ENCODE data around the gene RUNX1. TPM values are rescaled to one million over a fixed set of nuclear protein-coding genes. Genes with fewer than 3 reads are reported as not detected.

The RUNX1 gene
- total RNA-seq, 1 experiment from 2014 or later = 0.52 TPM

GRCh38 chr21:34782506-34783360 is 266.4 kb downstream of the RUNX1 start:
- ChIA-PET CTCF (no interaction called here), POLR2A (ENCODE audit: low non-redundant PET) (no interaction called here)
- Histone ChIP-seq H3K9me3 (ENCODE audit: low read depth, low read length, poor library complexity, severe bottlenecking) (no peaks in the 10 kb centered on the region), H3K36me3 (ENCODE audit: insufficient read depth, low read length, poor library complexity, severe bottlenecking) (no peaks in the 10 kb centered on the region), H3K4me3 (ENCODE audit: low read depth, low read length, poor library complexity, severe bottlenecking) (no peak overlapping the region), H3K27ac (ENCODE audit: low read depth, low read length, poor library complexity, severe bottlenecking) (no peak overlapping the region), H3K27me3 (replicated peaks; ENCODE audit: insufficient read depth, low read depth, low read length, poor library complexity) (no peaks in the 10 kb centered on the region), H3K4me1 (ENCODE audit: insufficient read depth, low read length, poor library complexity, severe bottlenecking) (no peaks in the 10 kb centered on the region)
- intact Hi-C loops (cut with micrococcal nuclease; ENCODE audit: unreplicated experiment) = no loop called here
- TF ChIP-seq EZH2 (IDR thresholded peaks at IDR 0.05; ENCODE audit: borderline replicate concordance, low read depth, low read length, poor library complexity, severe bottlenecking) (no peak), CTCF (conservative IDR thresholded peaks at IDR 0.05; ENCODE audit: low read depth, low read length) (no peak)
- no TSS peak for BruUV-seq (replicated peaks)
- no peak for DNase-seq (ENCODE audit: low spot score)

DNA sequence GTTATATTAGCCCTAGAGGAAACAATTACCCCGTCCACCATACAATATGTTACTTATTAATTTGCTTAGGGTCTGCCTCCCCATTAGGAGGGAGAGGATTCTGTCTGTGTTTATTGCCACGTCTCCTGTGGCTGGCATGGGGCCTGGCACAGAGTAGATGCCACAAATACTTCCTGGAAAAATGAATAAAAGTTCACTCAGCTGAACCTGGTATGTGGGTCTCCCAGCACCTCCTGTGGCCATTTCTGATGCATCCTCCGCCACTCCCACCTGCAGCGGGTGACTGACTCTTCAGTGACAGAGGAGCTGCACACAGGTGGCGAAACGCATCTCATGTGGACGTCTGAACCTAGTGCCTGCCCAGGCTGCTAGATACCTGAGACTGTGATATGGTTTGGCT is 267.6 kb downstream of the RUNX1 start:
- no peak for DNase-seq (ENCODE audit: low spot score)
- BruUV-seq (replicated peaks) = no TSS peak
- no peaks in the 10 kb centered on the region for H3K27me3 ChIP-seq (replicated peaks; ENCODE audit: insufficient read depth, low read depth, low read length, poor library complexity)
- H3K4me1 ChIP-seq (ENCODE audit: insufficient read depth, low read length, poor library complexity, severe bottlenecking) = no peaks in the 10 kb centered on the region
- ChIA-PET POLR2A (ENCODE audit: low non-redundant PET) (no interaction called here), CTCF (no interaction called here)
- no peaks in the 10 kb centered on the region for H3K36me3 ChIP-seq (ENCODE audit: insufficient read depth, low read length, poor library complexity, severe bottlenecking)
- H3K27ac ChIP-seq (ENCODE audit: low read depth, low read length, poor library complexity, severe bottlenecking) = no peak overlapping the region
- intact Hi-C loops (cut with micrococcal nuclease; ENCODE audit: unreplicated experiment) = no loop called here
- no peaks in the 10 kb centered on the region for H3K9me3 ChIP-seq (ENCODE audit: low read depth, low read length, poor library complexity, severe bottlenecking)
- TF ChIP-seq CTCF (conservative IDR thresholded peaks at IDR 0.05; ENCODE audit: low read depth, low read length) = no peak
- TF ChIP-seq EZH2 (IDR thresholded peaks at IDR 0.05; ENCODE audit: borderline replicate concordance, low read depth, low read length, poor library complexity, severe bottlenecking) = no peak
- no peak overlapping the region for H3K4me3 ChIP-seq (ENCODE audit: low read depth, low read length, poor library complexity, severe bottlenecking)

DNA sequence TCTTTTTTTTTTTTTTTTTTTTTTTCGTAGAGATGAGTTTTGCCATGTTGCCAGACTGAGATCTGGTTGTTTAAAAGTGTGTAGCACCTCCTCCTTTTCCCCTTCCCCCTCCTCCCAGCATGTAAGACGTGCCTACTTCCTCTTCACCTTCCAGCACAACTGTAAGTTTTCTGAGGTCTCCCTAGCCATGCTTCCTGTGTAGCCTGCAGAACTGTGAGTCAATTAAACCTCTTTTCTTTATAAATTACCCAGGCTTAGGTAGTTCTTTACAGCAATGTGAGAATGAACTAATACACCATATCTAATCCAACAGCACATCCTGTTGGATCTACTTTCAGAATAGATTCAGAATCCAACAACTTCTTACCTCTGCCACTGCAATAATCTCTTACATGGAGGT is 269.2 kb downstream of the RUNX1 start:
- TF ChIP-seq EZH2 (IDR thresholded peaks at IDR 0.05; ENCODE audit: borderline replicate concordance, low read depth, low read length, poor library complexity, severe bottlenecking) (no peak), CTCF (conservative IDR thresholded peaks at IDR 0.05; ENCODE audit: low read depth, low read length) (no peak)
- Histone ChIP-seq H3K9me3 (ENCODE audit: low read depth, low read length, poor library complexity, severe bottlenecking) (no peaks in the 10 kb centered on the region), H3K36me3 (ENCODE audit: insufficient read depth, low read length, poor library complexity, severe bottlenecking) (no peaks in the 10 kb centered on the region), H3K4me3 (ENCODE audit: low read depth, low read length, poor library complexity, severe bottlenecking) (no peak overlapping the region), H3K27ac (ENCODE audit: low read depth, low read length, poor library complexity, severe bottlenecking) (no peak overlapping the region), H3K4me1 (ENCODE audit: insufficient read depth, low read length, poor library complexity, severe bottlenecking) (no peaks in the 10 kb centered on the region), H3K27me3 (replicated peaks; ENCODE audit: insufficient read depth, low read depth, low read length, poor library complexity) (no peaks in the 10 kb centered on the region)
- intact Hi-C loops (cut with micrococcal nuclease; ENCODE audit: unreplicated experiment) = no loop called here
- no TSS peak for BruUV-seq (replicated peaks)
- no peak for DNase-seq (ENCODE audit: low spot score)
- ChIA-PET POLR2A (ENCODE audit: low non-redundant PET) (no interaction called here), CTCF (interaction anchor here (0.5 kb wide), 1 partner anchor 31 kb away, joined by 3 read pairs; no protein-coding TSS in a partner anchor)

All from A673 (cell line).